ENCODE results near the gene CD99.

- TF ChIP-seq EZH2 (IDR thresholded peaks at IDR 0.05; ENCODE audit: insufficient read depth, poor library complexity, severe bottlenecking): no peak
- TF ChIP-seq EZH2phosphoT487 (IDR thresholded peaks at IDR 0.05; ENCODE audit: insufficient read depth, low read depth): no peak
Measured at GRCh38 chrX:2789569-2789968, 98.5 kb downstream of the CD99 start.

Data from GM23248 (cell line).